Measurements from ENCODE around the gene PARD3B. TPM values are rescaled to one million over a fixed set of nuclear protein-coding genes. Genes with fewer than 3 reads are reported as not detected.

The PARD3B gene
- total RNA-seq, 4 donors from 2014 or later = 6.5 to 17.3 (median 12.7) TPM

DNA sequence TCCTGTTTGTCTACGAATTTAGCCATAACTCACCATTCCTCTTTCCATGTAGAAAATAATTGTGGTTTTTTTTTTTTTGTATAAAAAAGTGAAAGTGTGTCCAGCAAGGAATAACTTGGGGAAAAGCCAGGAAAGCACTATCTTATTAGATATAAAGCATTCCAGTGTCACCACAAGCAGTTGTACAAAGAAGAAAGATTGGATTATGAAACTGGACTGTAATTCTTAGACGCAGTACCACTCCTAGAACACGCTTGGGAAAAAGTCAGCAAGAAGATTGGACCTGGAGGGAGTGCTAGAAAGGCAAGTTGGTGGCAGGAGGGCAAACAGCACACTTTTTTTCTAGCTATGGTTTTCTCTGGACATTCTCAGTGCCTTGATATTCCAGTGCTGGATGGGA is 186.7 kb downstream of the PARD3B start:
- intact Hi-C loops (cut with DNase I; ENCODE audit: low total_unique reads) = no loop called here

DNA sequence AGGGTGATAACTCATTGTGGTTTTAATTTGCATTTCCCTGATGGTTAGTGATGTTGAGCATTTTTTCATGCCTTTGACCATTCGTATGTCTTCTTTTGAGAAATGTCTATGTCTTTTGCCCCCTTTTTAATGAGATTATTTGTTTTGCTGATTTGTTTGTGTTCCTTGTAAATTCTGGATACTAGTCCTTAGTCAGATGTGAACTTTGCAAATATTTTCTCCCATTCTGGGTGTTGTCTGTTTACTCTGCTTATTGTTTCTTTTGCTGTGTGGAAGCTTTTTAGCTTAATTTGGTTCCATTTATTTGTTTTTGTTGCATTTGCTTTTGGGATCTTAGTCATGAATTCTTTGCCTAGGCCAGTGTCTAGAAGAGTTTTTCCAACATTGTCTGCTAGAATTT is 192.0 kb downstream of the PARD3B start:
- no peak overlapping the region for H3K4me3 ChIP-seq (ENCODE audit: low read depth, poor library complexity, severe bottlenecking)
- no peak for DNase-seq (ENCODE audit: low spot score in 2 of 2)
- WGBS, 2 donors = 92 to 100% methylated on average over 1 of the region's 1 CpG
- intact Hi-C loops (cut with DNase I; ENCODE audit: low total_unique reads) = no loop called here
- TF ChIP-seq POLR2A (IDR thresholded peaks at IDR 0.05) = no peak
- TF ChIP-seq, protein P1, sequence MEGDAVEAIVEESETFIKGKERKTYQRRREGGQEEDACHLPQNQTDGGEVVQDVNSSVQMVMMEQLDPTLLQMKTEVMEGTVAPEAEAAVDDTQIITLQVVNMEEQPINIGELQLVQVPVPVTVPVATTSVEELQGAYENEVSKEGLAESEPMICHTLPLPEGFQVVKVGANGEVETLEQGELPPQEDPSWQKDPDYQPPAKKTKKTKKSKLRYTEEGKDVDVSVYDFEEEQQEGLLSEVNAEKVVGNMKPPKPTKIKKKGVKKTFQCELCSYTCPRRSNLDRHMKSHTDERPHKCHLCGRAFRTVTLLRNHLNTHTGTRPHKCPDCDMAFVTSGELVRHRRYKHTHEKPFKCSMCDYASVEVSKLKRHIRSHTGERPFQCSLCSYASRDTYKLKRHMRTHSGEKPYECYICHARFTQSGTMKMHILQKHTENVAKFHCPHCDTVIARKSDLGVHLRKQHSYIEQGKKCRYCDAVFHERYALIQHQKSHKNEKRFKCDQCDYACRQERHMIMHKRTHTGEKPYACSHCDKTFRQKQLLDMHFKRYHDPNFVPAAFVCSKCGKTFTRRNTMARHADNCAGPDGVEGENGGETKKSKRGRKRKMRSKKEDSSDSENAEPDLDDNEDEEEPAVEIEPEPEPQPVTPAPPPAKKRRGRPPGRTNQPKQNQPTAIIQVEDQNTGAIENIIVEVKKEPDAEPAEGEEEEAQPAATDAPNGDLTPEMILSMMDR (IDR thresholded peaks at IDR 0.05) = no peak

More for the DNA sequence above, 186.7 kb downstream of the PARD3B start:
- no peak overlapping the region for H3K4me3 ChIP-seq (ENCODE audit: low read depth, poor library complexity, severe bottlenecking)
- no peak for DNase-seq (ENCODE audit: low spot score in 2 of 2)
- WGBS, 2 donors = 40 to 67% methylated on average over 3 of the region's 3 CpGs
- TF ChIP-seq, protein P1 (IDR thresholded peaks at IDR 0.05) = no peak
- no peak for TF ChIP-seq POLR2A (IDR thresholded peaks at IDR 0.05)

DNA sequence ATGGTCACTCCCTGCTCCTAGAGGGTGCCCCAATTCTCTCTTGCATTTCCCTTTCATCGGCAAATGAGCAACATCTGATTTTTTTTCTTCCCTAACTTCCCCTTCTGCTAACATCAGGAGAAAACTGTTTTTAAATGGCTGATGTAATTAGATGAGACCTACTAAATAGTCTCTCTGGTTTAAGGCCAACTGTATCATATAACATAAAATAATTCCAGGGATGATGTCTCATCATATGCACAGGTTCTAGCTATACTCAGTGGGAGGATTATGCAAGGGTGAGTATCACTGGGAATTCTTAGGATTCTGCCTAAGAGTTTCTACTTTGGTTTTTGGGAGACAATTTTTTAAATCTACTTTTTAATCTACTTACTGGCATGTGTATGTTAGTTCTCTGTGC is 193.4 kb downstream of the PARD3B start:
- TF ChIP-seq, protein P1 (IDR thresholded peaks at IDR 0.05) = no peak
- no peak for TF ChIP-seq POLR2A (IDR thresholded peaks at IDR 0.05)
- WGBS, 2 donors = 65 to 91% methylated on average over 1 of the region's 1 CpG
- intact Hi-C loops (cut with DNase I; ENCODE audit: low total_unique reads) = no loop called here
- no peak overlapping the region for H3K4me3 ChIP-seq (ENCODE audit: low read depth, poor library complexity, severe bottlenecking)
- no peak for DNase-seq (ENCODE audit: low spot score in 2 of 2)

DNA sequence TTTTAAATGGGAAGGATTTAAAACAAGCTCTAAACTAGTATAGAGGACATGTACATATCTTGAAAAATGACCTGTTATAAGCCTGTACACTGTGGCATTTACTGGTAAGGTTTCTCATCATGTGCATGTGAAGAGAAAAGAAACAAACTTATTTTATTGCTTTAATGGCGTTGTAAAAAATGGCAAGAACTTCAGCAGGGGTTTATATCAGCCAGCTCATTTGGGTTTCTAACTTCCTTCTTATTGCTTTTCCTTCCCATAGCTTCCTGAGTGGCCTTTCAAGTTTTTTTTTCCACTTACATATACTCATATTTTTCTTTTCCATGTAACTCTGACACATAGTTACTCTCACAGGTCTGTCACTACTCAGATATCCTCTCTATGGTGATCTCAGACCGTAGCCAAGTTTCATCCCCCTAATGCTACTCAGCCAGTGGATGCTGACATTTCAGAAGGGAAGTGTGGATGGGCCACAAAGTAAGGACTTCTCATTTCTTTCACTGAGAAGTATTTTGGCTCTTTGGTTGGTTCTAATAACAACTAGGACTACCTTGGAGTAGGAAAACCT is 198.2 kb downstream of the PARD3B start:
- intact Hi-C loops (cut with DNase I; ENCODE audit: low total_unique reads) = no loop called here
- TF ChIP-seq POLR2A (IDR thresholded peaks at IDR 0.05) = no peak
- TF ChIP-seq, protein P1 (IDR thresholded peaks at IDR 0.05) = no peak
- DNase-seq (ENCODE audit: low spot score in 2 of 2) = no peak
- H3K4me3 ChIP-seq (ENCODE audit: low read depth, poor library complexity, severe bottlenecking) = no peak overlapping the region
- WGBS, 2 donors = 75 to 87% methylated on average over 2 of the region's 2 CpGs

DNA sequence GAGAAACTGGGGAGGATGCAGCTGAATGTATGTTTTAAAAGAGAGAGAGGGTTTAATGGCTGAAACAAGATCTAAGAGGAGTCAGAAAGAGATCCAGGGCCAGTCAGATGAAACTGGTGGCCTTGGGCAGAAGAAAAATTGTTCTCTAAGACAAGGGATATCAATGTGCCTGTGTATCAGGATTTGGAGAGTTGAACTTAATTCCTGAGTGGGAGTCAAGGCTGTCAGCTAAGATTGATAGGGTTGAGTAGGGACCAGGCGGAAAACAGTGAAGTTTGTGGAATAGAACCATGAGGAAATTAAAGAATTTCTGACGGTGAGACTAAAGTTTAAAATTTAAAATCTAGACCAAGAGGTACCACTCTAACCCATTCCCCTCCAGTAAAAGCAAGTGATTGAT is 199.2 kb downstream of the PARD3B start:
- TF ChIP-seq POLR2A (IDR thresholded peaks at IDR 0.05) = no peak
- TF ChIP-seq, protein P1 (IDR thresholded peaks at IDR 0.05) = no peak
- intact Hi-C loops (cut with DNase I; ENCODE audit: low total_unique reads) = no loop called here
- 80 to 91% methylated on average over 2 of the region's 2 CpGs for WGBS, 2 donors
- no peak overlapping the region for H3K4me3 ChIP-seq (ENCODE audit: low read depth, poor library complexity, severe bottlenecking)
- DNase-seq (ENCODE audit: low spot score in 2 of 2) = no peak

DNA sequence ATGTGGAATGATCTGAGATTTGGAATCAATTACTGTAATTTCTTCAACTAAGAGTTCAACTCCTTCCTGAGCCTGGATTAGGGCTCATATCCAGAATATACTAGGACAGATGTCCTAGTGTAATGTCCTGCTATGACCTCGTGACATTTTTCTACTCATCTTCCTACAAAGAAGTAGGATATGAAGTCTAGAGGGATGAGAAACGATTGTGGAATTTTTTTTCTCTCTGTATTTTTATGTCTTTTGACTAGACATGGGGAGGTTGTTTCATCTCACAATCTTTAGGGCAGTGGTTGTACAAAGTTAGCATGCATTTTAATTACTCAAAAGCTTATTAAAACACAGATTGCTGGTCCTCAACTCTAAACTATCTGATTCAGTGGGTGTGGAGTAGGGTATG is 203.0 kb downstream of the PARD3B start:
- TF ChIP-seq POLR2A (IDR thresholded peaks at IDR 0.05) = no peak
- TF ChIP-seq, protein P1 (IDR thresholded peaks at IDR 0.05) = no peak
- 77% methylated on average over 2 of the region's 2 CpGs for WGBS, 2 donors
- no peak for DNase-seq (ENCODE audit: low spot score in 2 of 2)
- intact Hi-C loops (cut with DNase I; ENCODE audit: low total_unique reads) = no loop called here
- no peak overlapping the region for H3K4me3 ChIP-seq (ENCODE audit: low read depth, poor library complexity, severe bottlenecking)

Measured in lower leg skin (tissue), 4 donors.